H1 (cell line): ENCODE measurements around the gene GPALPP1. TPM values are rescaled to one million over a fixed set of nuclear protein-coding genes. Genes with fewer than 3 reads are reported as not detected.

Experiments
- CTCF ChIA-PET: fragments of 300-600 bp; sonication (Branson Sonifier 250); formaldehyde crosslinking; loops from one replicate; lab custom pipeline; 2021; ENCODE audit not compliant: partially characterized antibody; lab: Charles Lee
- POLR2A ChIA-PET: fragments of 300-600 bp; sonication (Branson Sonifier 250); formaldehyde crosslinking; loops from one replicate; lab custom pipeline; 2021; ENCODE audit warnings: inconsistent platforms; ENCODE audit not compliant: partially characterized antibody; lab: Charles Lee
- DNase-seq, 2 experiments: peaks; one replicate each; pipeline versions ENCODE4 v3.0.0 to v3.0.0-alpha.2; 2010 to 2022; ENCODE audit warnings: low spot score in 2 of 2, low read depth in 1 of 2, mixed read lengths in 1 of 2
- FAIRE-seq: peaks from 2 replicates; lab custom pipeline; 2011; peaks lifted over from hg19 to GRCh38; lab: Jason Lieb, UNC
- H2AFZ ChIP-seq: 2 replicates; pipeline ENCODE4 v1.8.1; 2012; ENCODE audit warnings: low read length, inconsistent platforms
- H2AK5ac ChIP-seq: 2 replicates; pipeline ENCODE4 v1.6.1; 2013; ENCODE audit warnings: low read depth, low read length
- H2BK120ac ChIP-seq: replicated peaks from 2 replicates; pipeline ENCODE3; 2013; ENCODE audit warnings: low read depth, low read length, inconsistent platforms
- H2BK12ac ChIP-seq: 2 replicates; pipeline ENCODE4 v1.6.1; 2013; ENCODE audit warnings: low read depth, low read length
- H2BK15ac ChIP-seq: 2 replicates; pipeline ENCODE4 v1.6.1; 2013; ENCODE audit warnings: low read length
- H2BK20ac ChIP-seq: 2 replicates; pipeline ENCODE4 v1.6.1; 2013; ENCODE audit warnings: low read length
- H2BK5ac ChIP-seq: 2 replicates; pipeline ENCODE4 v1.6.1; 2013; ENCODE audit warnings: low read depth, low read length
- H3K14ac ChIP-seq: 2 replicates; pipeline ENCODE4 v1.6.1; 2013; ENCODE audit warnings: inconsistent platforms; ENCODE audit not compliant: insufficient read length
- H3K18ac ChIP-seq: 2 replicates; pipeline ENCODE4 v1.6.1; 2013; ENCODE audit warnings: low read length; ENCODE audit errors: extremely low read depth
- H3K23ac ChIP-seq: 2 replicates; pipeline ENCODE4 v1.6.1; 2013; ENCODE audit warnings: inconsistent platforms; ENCODE audit not compliant: insufficient read length
- H3K23me2 ChIP-seq: 2 replicates; pipeline ENCODE4 v1.6.1; 2013; ENCODE audit warnings: low read depth, low read length
- H3K27ac ChIP-seq: 2 replicates; pipeline ENCODE4 v1.6.1; 2011; ENCODE audit warnings: low read depth, low read length, inconsistent platforms
- H3K27me3 ChIP-seq, 4 experiments: replicated peaks in 1 of 4; 1 replicate in 1 of 4; 2 replicates in 3 of 4; pipeline versions ENCODE4 v1.6.1 to v1.8.1; 2011 to 2013; ENCODE audit warnings: low read length in 3 of 4, mild to moderate bottlenecking in 3 of 4, inconsistent platforms in 2 of 4, mixed read lengths in 2 of 4, moderate library complexity in 1 of 4; ENCODE audit not compliant: control insufficient read depth in 3 of 4, insufficient read depth in 3 of 4; ENCODE audit errors: extremely low read depth in 1 of 4
- H3K36me3 ChIP-seq, 4 experiments: 2 replicates each; pipeline versions ENCODE4 v1.6.1 to v1.8.1; 2011 to 2013; ENCODE audit warnings: mild to moderate bottlenecking in 4 of 4, low read length in 3 of 4, moderate library complexity in 2 of 4, control low read depth in 1 of 4, inconsistent platforms in 1 of 4; ENCODE audit not compliant: insufficient read depth in 4 of 4, control insufficient read depth in 2 of 4
- H3K4ac ChIP-seq: replicated peaks from 2 replicates; pipeline ENCODE3; 2013; ENCODE audit warnings: low read length, low read depth, mixed read lengths, inconsistent platforms; ENCODE audit not compliant: insufficient read length
- H3K4me1 ChIP-seq, 4 experiments: replicated peaks in 1 of 4; 1 replicate in 1 of 4; 2 replicates in 3 of 4; pipeline versions ENCODE4 v1.6.1 to v1.8.1; 2011 to 2013; ENCODE audit warnings: low read length in 3 of 4, inconsistent platforms in 2 of 4, mixed read lengths in 1 of 4; ENCODE audit not compliant: insufficient read depth in 4 of 4, control insufficient read depth in 3 of 4
- H3K4me2 ChIP-seq, 2 experiments: 2 replicates each; pipeline versions ENCODE4 v1.6.1 to v1.8.1; 2011 to 2013; ENCODE audit warnings: low read depth in 2 of 2, low read length in 2 of 2, control low read depth in 1 of 2, inconsistent platforms in 1 of 2, mild to moderate bottlenecking in 1 of 2; ENCODE audit not compliant: insufficient read depth in 1 of 2
- H3K4me3 ChIP-seq, 4 experiments: fragments of 200-600, 300-600 bp in 1 of 4; sonication (generic), shearing (Covaris generic), sonication (Bioruptor Twin) in 1 of 4; 2 replicates each; pipeline versions ENCODE4 v1.5.1 to v1.8.1; 2011 to 2016; ENCODE audit warnings: low read length in 4 of 4, low read depth in 3 of 4, control low read depth in 2 of 4, inconsistent platforms in 2 of 4, mild to moderate bottlenecking in 2 of 4, mixed read lengths in 1 of 4, moderate library complexity in 1 of 4; ENCODE audit not compliant: insufficient read depth in 2 of 4; ENCODE audit errors: extremely low read depth in 1 of 4
- H3K56ac ChIP-seq: replicated peaks from 2 replicates; pipeline ENCODE3; 2013; ENCODE audit warnings: low read depth, mild to moderate bottlenecking, mixed read lengths, low read length, inconsistent platforms; ENCODE audit not compliant: insufficient read length
- H3K79me1 ChIP-seq: 2 replicates; pipeline ENCODE4 v1.6.1; 2013; ENCODE audit warnings: low read depth, low read length, control low read depth
- H3K79me2 ChIP-seq, 2 experiments: 2 replicates each; pipeline versions ENCODE4 v1.6.1 to v1.8.1; 2012 to 2013; ENCODE audit warnings: low read length in 2 of 2, mild to moderate bottlenecking in 2 of 2, inconsistent platforms in 1 of 2; ENCODE audit not compliant: insufficient read depth in 2 of 2, control insufficient read depth in 1 of 2
- H3K9ac ChIP-seq, 4 experiments: replicated peaks in 1 of 4; 1 replicate in 1 of 4; 2 replicates in 3 of 4; pipeline versions ENCODE4 v1.6.1 to v1.8.1; 2011 to 2013; ENCODE audit warnings: low read depth in 3 of 4, low read length in 3 of 4, control low read depth in 2 of 4, mild to moderate bottlenecking in 2 of 4, moderate library complexity in 2 of 4, inconsistent platforms in 1 of 4; ENCODE audit errors: extremely low read depth in 1 of 4
- H3K9me3 ChIP-seq, 2 experiments: 2 replicates each; pipeline versions ENCODE4 v1.6.1 to v1.8.1; 2012 to 2013; ENCODE audit warnings: mild to moderate bottlenecking in 2 of 2, moderate library complexity in 2 of 2, control low read depth in 1 of 2, inconsistent platforms in 1 of 2, low read depth in 1 of 2, low read length in 1 of 2, mixed read lengths in 1 of 2; ENCODE audit not compliant: insufficient read depth in 2 of 2
- H4K20me1 ChIP-seq, 2 experiments: replicated peaks in 1 of 2; 2 replicates each; pipeline versions ENCODE3 to v1.8.1; 2011 to 2013; ENCODE audit warnings: inconsistent platforms in 2 of 2, low read length in 2 of 2, mild to moderate bottlenecking in 1 of 2; ENCODE audit not compliant: insufficient read depth in 2 of 2, control insufficient read depth in 1 of 2
- H4K5ac ChIP-seq: 2 replicates; pipeline ENCODE4 v1.6.1; 2013; ENCODE audit warnings: low read length, low read depth, mixed read lengths, inconsistent platforms; ENCODE audit not compliant: insufficient read length
- H4K8ac ChIP-seq: 2 replicates; pipeline ENCODE4 v1.8.0; 2013; ENCODE audit warnings: mild to moderate bottlenecking, moderate library complexity, low read length, inconsistent platforms; ENCODE audit not compliant: insufficient read depth; ENCODE audit errors: extremely low read depth
- H4K91ac ChIP-seq: replicated peaks from 2 replicates; pipeline ENCODE3; 2013; ENCODE audit warnings: low read length, mixed read lengths, inconsistent platforms; ENCODE audit not compliant: insufficient read length
- BACH1 ChIP-seq: IDR thresholded peaks from 2 replicates; pipeline ENCODE4 v1.6.1; 2012; ENCODE audit warnings: low read length, improper control_type of control experiment
- CBX8 ChIP-seq: fragments of 300-800, 300-1000 bp; sonication (generic); IDR thresholded peaks from 2 replicates; pipeline ENCODE4 v1.7.1; 2016; ENCODE audit warnings: low read depth, low read length, borderline replicate concordance
- KDM5A ChIP-seq: fragments of 200-600 bp; IDR thresholded peaks from 2 replicates; pipeline ENCODE4 v1.7.1; 2012; ENCODE audit warnings: mild to moderate bottlenecking, low read length, inconsistent platforms, mixed read lengths
- SP4 ChIP-seq: IDR thresholded peaks from 2 replicates; pipeline ENCODE4 v1.6.1; 2012; ENCODE audit warnings: low read length, inconsistent platforms
- TAF7 ChIP-seq: optimal IDR thresholded peaks from 2 replicates; pipeline ENCODE3; 2011; ENCODE audit warnings: low read depth, mild to moderate bottlenecking, inconsistent platforms, low read length, moderate library complexity, borderline replicate concordance
- WGBS, 2 experiments: shearing (Covaris generic) in 1 of 2; methylation state at CpG; one replicate each; pipeline versions ENCODE4 v1.1.6 to v1.1.7; 2013 to 2015; ENCODE audit warnings: low lambda C conversion rate in 2 of 2, mixed read lengths in 2 of 2, inconsistent platforms in 1 of 2, low coverage in 1 of 2, missing lambda C conversion rate in 1 of 2; ENCODE audit not compliant: insufficient replicate concordance in 2 of 2, insufficient coverage in 1 of 2, insufficient read length in 1 of 2; ENCODE audit errors: extremely low coverage in 1 of 2, missing lambda C conversion rate in 1 of 2; 5-methylcytosine and 5-hydroxymethylcytosine counted together
- polyA plus RNA-seq, 7 experiments: library from polyadenylated mRNA; depleted of rRNA in 3 of 7; stranded (reverse) in 5 of 7; unstranded in 2 of 7; fragments of >200 nt in 5 of 7; fragments of 200-250 nt in 2 of 7; gene quantifications; 1 replicate in 5 of 7; 2 replicates in 1 of 7; 4 replicates in 1 of 7; pipeline versions ENCODE4 v1.2.1 to v1.2.3, GENCODE V29; 2011 to 2013; ENCODE audit warnings: missing spikeins in 2 of 7, mixed read lengths in 2 of 7
- total RNA-seq: library from RNA; stranded (reverse); fragmentation: NEBNext Ultra II Directional; extraction: Animal tissue kit (Norgen Biotek cat#: 25700); gene quantifications from 2 replicates; pipeline ENCODE4 v1.2.1, GENCODE V29; 2021

GPALPP1 gene
- total and polyA plus RNA-seq, 2 of the 8 experiments (the other 6 are each of a cell fraction or from before 2014, with no cell fraction given), result 8.5 to 26.1 TPM

GRCh38 chr13:45049478-45049877, 60.1 kb downstream of the GPALPP1 start:
- Histone ChIP-seq H3K9me3 (no peaks in the 10 kb centered on the region), H2BK120ac (no peak overlapping the region), H3K4me2 (no peak overlapping the region), H3K36me3 (no peaks in the 10 kb centered on the region), H3K79me2 (no peaks in the 10 kb centered on the region), H4K20me1 (no peaks in the 10 kb centered on the region), H3K18ac (no peak overlapping the region), H4K8ac (no peak overlapping the region), H3K27me3 (no peaks in the 10 kb centered on the region), H3K23me2 (no peaks in the 10 kb centered on the region), H4K5ac (no peak overlapping the region), H3K4me3 (no peak overlapping the region), H2BK20ac (no peak overlapping the region), H2BK12ac (no peak overlapping the region), H3K23ac (no peak overlapping the region), H3K4me1 (no peaks in the 10 kb centered on the region; a peak in 1 of 7 replicates), H3K27ac (no peak overlapping the region), H2AK5ac (no peak overlapping the region), H3K79me1 (no peaks in the 10 kb centered on the region), H3K4ac (no peak overlapping the region), H3K56ac (no peak overlapping the region), H2BK5ac (no peak overlapping the region), H2AFZ (no peak overlapping the region), H4K91ac (no peak overlapping the region), H2BK15ac (no peak overlapping the region), H3K14ac (no peak overlapping the region), H3K9ac (no peak overlapping the region; a peak in 1 of 7 replicates)
- TF ChIP-seq CBX8, result no peak
- no peak for TF ChIP-seq BACH1
- no peak for TF ChIP-seq SP4
- TF ChIP-seq KDM5A, result no peak
- no peak for TF ChIP-seq TAF7
- no peak for FAIRE-seq
- POLR2A ChIA-PET, result interaction anchor here (1.1 to 2.8 kb wide), 3 partner anchors 280 to 288 kb away, joined by 3 to 8 read pairs (median 4); no protein-coding TSS in a partner anchor
- 88% methylated on average over 3 of the region's 3 CpGs; no CpG with 5 or more reads in 1 of the 2 experiments for WGBS, 2 experiments
- DNase-seq, result no peak
- CTCF ChIA-PET, result interaction anchor here (2.7 to 6.1 kb wide), 4 partner anchors 11 to 258 kb away, joined by 11 to 87 read pairs (median 51); no protein-coding TSS in a partner anchor
